H9 (cell line): Measurements from ENCODE around the gene GTF3C5. TPM values are rescaled to one million over a fixed set of nuclear protein-coding genes. Genes with fewer than 3 reads are reported as not detected.

Experiments
- DNase-seq: peaks from one replicate; pipeline ENCODE4 v3.0.0-alpha.2; 2017
- H2AFZ ChIP-seq: one replicate; pipeline ENCODE4 v1.6.1; 2013; ENCODE audit warnings: mild to moderate bottlenecking, low read length, control low read depth, moderate library complexity
- H2AK5ac ChIP-seq: 2 replicates; pipeline ENCODE4 v1.6.1; 2013; ENCODE audit warnings: low read length, control low read depth, mixed read lengths; ENCODE audit not compliant: insufficient read length
- H2BK120ac ChIP-seq: one replicate; pipeline ENCODE4 v1.6.1; 2013; ENCODE audit warnings: low read depth, mild to moderate bottlenecking, low read length, control low read depth, inconsistent platforms; ENCODE audit not compliant: poor library complexity, severe bottlenecking
- H2BK12ac ChIP-seq: 2 replicates; pipeline ENCODE4 v1.6.1; 2013; ENCODE audit warnings: low read length, control low read depth, mixed read lengths, low read depth; ENCODE audit not compliant: insufficient read length
- H2BK15ac ChIP-seq: 2 replicates; pipeline ENCODE4 v1.6.1; 2013; ENCODE audit warnings: low read depth, low read length, control low read depth
- H2BK20ac ChIP-seq: one replicate; pipeline ENCODE4 v1.6.1; 2013; ENCODE audit warnings: low read depth, mild to moderate bottlenecking, low read length, control low read depth, inconsistent platforms; ENCODE audit not compliant: poor library complexity, severe bottlenecking
- H2BK5ac ChIP-seq: 2 replicates; pipeline ENCODE4 v1.6.1; 2013; ENCODE audit warnings: low read length, control low read depth, mixed read lengths; ENCODE audit not compliant: insufficient read length
- H3K14ac ChIP-seq: 2 replicates; pipeline ENCODE4 v1.6.1; 2013; ENCODE audit warnings: low read length, control low read depth; ENCODE audit not compliant: insufficient read depth
- H3K18ac ChIP-seq: 2 replicates; pipeline ENCODE4 v1.6.1; 2013; ENCODE audit warnings: low read depth, mild to moderate bottlenecking, mixed read lengths, low read length, control low read depth; ENCODE audit not compliant: insufficient read length
- H3K23ac ChIP-seq: 2 replicates; pipeline ENCODE4 v1.6.1; 2013; ENCODE audit warnings: low read length, control low read depth, mixed read lengths, low read depth; ENCODE audit not compliant: insufficient read length
- H3K23me2 ChIP-seq: 2 replicates; pipeline ENCODE4 v1.6.1; 2013; ENCODE audit warnings: low read depth, mild to moderate bottlenecking, mixed read lengths, low read length, control low read depth; ENCODE audit not compliant: insufficient read length, poor library complexity, severe bottlenecking
- H3K27ac ChIP-seq: 2 replicates; pipeline ENCODE4 v1.5.1; 2013; ENCODE audit warnings: low read length, control low read depth, mixed read lengths, low read depth; ENCODE audit not compliant: insufficient read length
- H3K27me3 ChIP-seq: 2 replicates; pipeline ENCODE4 v1.6.1; 2013; ENCODE audit warnings: low read length, control low read depth, inconsistent platforms; ENCODE audit not compliant: insufficient read depth
- H3K4ac ChIP-seq: 2 replicates; pipeline ENCODE4 v1.6.1; 2013; ENCODE audit warnings: low read depth, mild to moderate bottlenecking, control low read depth, inconsistent platforms, low read length, moderate library complexity
- H3K4me1 ChIP-seq: 2 replicates; pipeline ENCODE4 v1.6.1; 2013; ENCODE audit warnings: low read length, control low read depth, inconsistent platforms; ENCODE audit not compliant: insufficient read depth
- H3K4me2 ChIP-seq: 2 replicates; pipeline ENCODE4 v1.6.1; 2013; ENCODE audit warnings: low read length, control low read depth, mixed read lengths; ENCODE audit not compliant: insufficient read length, insufficient read depth
- H3K56ac ChIP-seq: 2 replicates; pipeline ENCODE4 v1.6.1; 2013; ENCODE audit warnings: low read depth, mild to moderate bottlenecking, mixed read lengths, low read length, control low read depth; ENCODE audit not compliant: insufficient read length
- H3K79me1 ChIP-seq: 2 replicates; pipeline ENCODE4 v1.6.1; 2013; ENCODE audit warnings: low read depth, mild to moderate bottlenecking, moderate library complexity, low read length, control low read depth, inconsistent platforms; ENCODE audit not compliant: insufficient read depth, poor library complexity, severe bottlenecking
- H3K79me2 ChIP-seq: 2 replicates; pipeline ENCODE4 v1.6.1; 2013; ENCODE audit warnings: low read length, control low read depth, inconsistent platforms; ENCODE audit not compliant: insufficient read depth
- H3K9ac ChIP-seq: 2 replicates; pipeline ENCODE4 v1.6.1; 2013; ENCODE audit warnings: low read length, control low read depth, mixed read lengths; ENCODE audit not compliant: insufficient read length; ENCODE audit errors: extremely low read depth
- H3K9me3 ChIP-seq: one replicate; pipeline ENCODE4 v1.6.1; 2013; ENCODE audit warnings: low read depth, low read length, inconsistent platforms; ENCODE audit not compliant: control insufficient read depth
- H3T11ph ChIP-seq: one replicate; pipeline ENCODE4 v1.6.1; 2013; ENCODE audit warnings: mild to moderate bottlenecking, low read length, control low read depth, inconsistent platforms
- H4K20me1 ChIP-seq: one replicate; pipeline ENCODE4 v1.6.1; 2013; ENCODE audit not compliant: control insufficient read depth, insufficient read length, insufficient read depth
- H4K5ac ChIP-seq: 2 replicates; pipeline ENCODE4 v1.6.1; 2013; ENCODE audit warnings: low read depth, mild to moderate bottlenecking, mixed read lengths, low read length, control low read depth; ENCODE audit not compliant: insufficient read length
- H4K8ac ChIP-seq: replicated peaks from 2 replicates; pipeline ENCODE4 v1.6.1; 2013; ENCODE audit warnings: low read length, control low read depth, mixed read lengths, low read depth; ENCODE audit not compliant: insufficient read length
- H4K91ac ChIP-seq: 2 replicates; pipeline ENCODE4 v1.6.1; 2013; ENCODE audit warnings: low read depth, mild to moderate bottlenecking, moderate library complexity, mixed read lengths, low read length, control low read depth; ENCODE audit not compliant: insufficient read length
- H3K27ac Mint-ChIP-seq, 3 experiments: 2 replicates in 2 of 3; 3 replicates in 1 of 3; pipeline ENCODE4 v1.8.0; 2020 to 2021; ENCODE audit warnings: mixed read lengths in 3 of 3, mild to moderate bottlenecking in 1 of 3, moderate library complexity in 1 of 3
- H3K27me3 Mint-ChIP-seq: 2 replicates; pipeline ENCODE4 v1.8.0; 2021; ENCODE audit warnings: low read depth, mild to moderate bottlenecking, moderate library complexity, mixed read lengths
- H3K36me3 Mint-ChIP-seq, 3 experiments: 2 replicates in 2 of 3; 3 replicates in 1 of 3; pipeline ENCODE4 v1.8.0; 2020 to 2021; ENCODE audit warnings: low read depth in 3 of 3, mixed read lengths in 3 of 3; ENCODE audit not compliant: insufficient read depth in 1 of 3
- H3K4me1 Mint-ChIP-seq, 2 experiments: 2 replicates each; pipeline ENCODE4 v1.8.0; 2020; ENCODE audit warnings: mixed read lengths in 2 of 2
- H3K4me3 Mint-ChIP-seq, 2 experiments: 2 replicates in 1 of 2; 3 replicates in 1 of 2; pipeline ENCODE4 v1.8.0; 2020 to 2021; ENCODE audit warnings: mild to moderate bottlenecking in 2 of 2, mixed read lengths in 2 of 2, moderate library complexity in 1 of 2
- H3K9me3 Mint-ChIP-seq, 2 experiments: 2 replicates in 1 of 2; 3 replicates in 1 of 2; pipeline ENCODE4 v1.8.0; 2020; ENCODE audit warnings: mild to moderate bottlenecking in 2 of 2, mixed read lengths in 2 of 2, moderate library complexity in 1 of 2
- WGBS: extraction: QIAGEN DNeasy Blood & Tissue Kit; methylation state at CpG from one replicate; pipeline ENCODE4 v1.1.7; 2013; ENCODE audit warnings: missing lambda C conversion rate, low lambda C conversion rate, mixed read lengths; ENCODE audit not compliant: insufficient read length; ENCODE audit errors: extremely low coverage; 5-methylcytosine and 5-hydroxymethylcytosine counted together
- total RNA-seq: library from RNA; stranded (reverse); gene quantifications from 2 replicates; pipeline ENCODE4 v1.2.1, GENCODE V29; 2021
- TF ChIP-seq, protein P1 (sequence below): fragments of 200-600 bp; sonication (generic); conservative IDR thresholded peaks from 3 replicates; pipeline ENCODE4 v1.8.0; 2021; ENCODE audit warnings: antibody characterized with exemption, mild to moderate bottlenecking

The GTF3C5 gene
- total RNA-seq, 1 experiment from 2014 or later: 88.9 TPM

DNA sequence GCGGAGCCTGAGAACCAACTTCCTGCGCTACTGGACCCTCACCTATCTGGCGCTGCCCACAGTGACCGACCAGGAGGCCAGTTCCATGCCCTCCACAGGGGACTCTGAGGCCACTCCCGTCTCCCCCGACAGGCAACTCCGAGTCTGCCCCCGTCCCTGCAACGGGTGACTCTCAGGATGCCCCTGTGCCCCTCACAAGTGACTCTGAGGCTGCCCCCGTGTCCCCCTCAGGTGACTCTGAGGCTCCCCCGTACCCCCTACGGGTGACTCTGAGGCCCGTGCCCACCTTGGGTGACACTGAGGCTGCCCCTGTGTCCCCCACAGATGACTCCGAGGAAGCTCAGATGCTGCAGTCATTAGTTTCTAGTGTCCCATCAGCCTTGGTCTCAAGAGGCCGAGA is 56.1 kb downstream of the GTF3C5 start:
- Histone ChIP-seq H2BK20ac (no peak overlapping the region), H3K9me3 (no peaks in the 10 kb centered on the region), H4K91ac (no peak overlapping the region), H2BK12ac (no peak overlapping the region), H4K20me1 (no peaks in the 10 kb centered on the region), H4K8ac (no peak overlapping the region), H2BK120ac (no peak overlapping the region), H3K18ac (no peak overlapping the region), H3K79me1 (no peaks in the 10 kb centered on the region), H4K5ac (no peak overlapping the region), H3K23me2 (no peaks in the 10 kb centered on the region), H3K27me3 (no peaks in the 10 kb centered on the region), H3K27ac (no peak overlapping the region), H3K4me2 (no peak overlapping the region), H2AK5ac (no peak overlapping the region), H3T11ph (no peak overlapping the region), H2BK5ac (no peak overlapping the region), H3K14ac (no peak overlapping the region), H3K4ac (no peak overlapping the region), H3K4me1 (no peaks in the 10 kb centered on the region), H2AFZ (no peak overlapping the region), H3K23ac (no peak overlapping the region), H2BK15ac (no peak overlapping the region), H3K56ac (no peak overlapping the region), H3K9ac (no peak overlapping the region), H3K79me2 (no peaks in the 10 kb centered on the region)
- Mint-ChIP-seq H3K36me3 (no peaks in the 10 kb centered on the region), H3K4me3 (no peak overlapping the region), H3K27me3 (no peaks in the 10 kb centered on the region; the same call in 1 of the 2 replicates), H3K9me3 (no peaks in the 10 kb centered on the region), H3K27ac (no peak overlapping the region; a peak in 1 of 7 replicates), H3K4me1 (peaks cover under 1 to 2% of the 10 kb centered on the region in 2 experiments; a peak in 1 of 4 replicates)
- no peak for DNase-seq
- no CpG with 5 or more reads among the region's 15 CpGs for WGBS
- TF ChIP-seq, protein P1, sequence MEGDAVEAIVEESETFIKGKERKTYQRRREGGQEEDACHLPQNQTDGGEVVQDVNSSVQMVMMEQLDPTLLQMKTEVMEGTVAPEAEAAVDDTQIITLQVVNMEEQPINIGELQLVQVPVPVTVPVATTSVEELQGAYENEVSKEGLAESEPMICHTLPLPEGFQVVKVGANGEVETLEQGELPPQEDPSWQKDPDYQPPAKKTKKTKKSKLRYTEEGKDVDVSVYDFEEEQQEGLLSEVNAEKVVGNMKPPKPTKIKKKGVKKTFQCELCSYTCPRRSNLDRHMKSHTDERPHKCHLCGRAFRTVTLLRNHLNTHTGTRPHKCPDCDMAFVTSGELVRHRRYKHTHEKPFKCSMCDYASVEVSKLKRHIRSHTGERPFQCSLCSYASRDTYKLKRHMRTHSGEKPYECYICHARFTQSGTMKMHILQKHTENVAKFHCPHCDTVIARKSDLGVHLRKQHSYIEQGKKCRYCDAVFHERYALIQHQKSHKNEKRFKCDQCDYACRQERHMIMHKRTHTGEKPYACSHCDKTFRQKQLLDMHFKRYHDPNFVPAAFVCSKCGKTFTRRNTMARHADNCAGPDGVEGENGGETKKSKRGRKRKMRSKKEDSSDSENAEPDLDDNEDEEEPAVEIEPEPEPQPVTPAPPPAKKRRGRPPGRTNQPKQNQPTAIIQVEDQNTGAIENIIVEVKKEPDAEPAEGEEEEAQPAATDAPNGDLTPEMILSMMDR: no peak
